Colon (tissue), 2 donors: Measurements from ENCODE around the gene CTAG2.
"Not testable (repeated sequence)": the region's sequence is repeated elsewhere in the genome, so short reads cannot be mapped to it uniquely, and the experiment has no call there.

ENCODE experiments used
- FAIRE-seq: peaks from 2 replicates; lab custom pipeline; 2012; peaks lifted over from hg19 to GRCh38; lab: Jason Lieb, UNC
- donor health status: control.
- donor health status: control.

Gene CTAG2

DNA sequence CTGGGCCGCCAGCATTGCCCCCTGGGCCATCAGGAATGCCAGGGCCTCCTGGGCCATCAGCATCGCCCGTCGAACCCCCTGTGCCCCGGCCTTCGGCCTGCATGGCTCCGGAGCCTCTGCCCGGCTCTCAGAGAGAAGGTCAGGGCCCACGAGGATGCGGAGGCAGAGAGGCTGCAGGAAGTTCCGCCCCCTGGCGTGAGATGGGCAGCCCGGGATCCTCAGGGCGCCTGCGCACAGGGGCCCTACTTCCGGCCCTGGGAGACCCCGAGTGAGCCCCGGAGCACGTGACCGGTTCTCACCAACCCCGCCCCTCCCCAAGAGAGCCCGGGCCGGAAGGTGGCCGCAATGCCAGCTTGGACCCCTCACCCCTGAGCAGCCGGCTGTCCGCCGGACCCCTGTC is at the start of gene CTAG2:
CTAG2 (minus strand) TSS at position 167 of the 400 bp plus-strand sequence; CDS start at position 103, 64 bp downstream.
- FAIRE-seq: not testable (repeated sequence)

DNA sequence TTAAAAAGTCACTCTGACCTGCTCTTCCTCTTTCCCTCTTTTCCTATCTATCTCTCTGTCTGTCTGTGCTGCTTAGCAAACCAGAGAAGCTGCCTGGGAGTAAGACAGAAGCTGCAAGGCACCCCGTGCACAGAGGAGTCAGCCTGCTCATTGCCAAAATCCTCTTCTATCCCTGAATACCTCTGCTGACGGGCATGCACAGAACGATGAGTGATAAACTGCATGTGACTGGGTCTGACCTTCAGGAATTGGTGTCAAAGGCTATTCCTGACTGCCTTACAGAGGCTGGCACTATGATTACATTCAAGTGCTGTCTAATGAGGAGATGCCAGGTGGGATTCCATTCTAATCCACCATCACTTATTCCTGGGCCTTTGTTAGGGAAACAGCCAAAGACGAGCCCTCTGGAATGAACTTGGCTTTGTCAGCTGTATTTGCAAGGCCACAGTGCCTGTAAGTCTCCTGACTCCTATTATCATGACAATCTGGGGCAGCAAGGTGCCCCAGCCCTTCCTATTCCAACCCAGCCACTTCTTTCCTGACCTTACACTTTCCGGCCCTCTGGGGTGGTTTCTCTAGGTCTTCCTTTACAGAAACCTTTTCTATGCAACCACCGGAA is 45.4 kb upstream of the CTAG2 start:
- FAIRE-seq: no peak

DNA sequence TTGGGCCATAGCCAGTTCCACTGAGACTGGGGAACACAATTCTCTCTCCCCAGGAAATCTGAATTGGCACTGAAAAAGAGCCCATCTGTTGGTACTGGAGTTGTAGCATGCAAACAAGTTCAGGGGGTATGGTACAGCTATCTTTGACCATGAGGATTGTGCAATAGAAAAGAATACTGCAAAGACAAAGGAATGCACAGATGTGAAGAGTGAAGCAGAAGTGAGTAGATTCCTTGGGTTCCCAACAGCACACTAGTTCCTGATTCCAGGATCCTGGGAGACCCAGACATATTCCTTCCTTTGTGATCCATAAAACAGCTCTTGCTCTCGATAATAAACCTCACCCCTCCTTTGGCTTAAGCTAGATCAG is 43.3 kb upstream of the CTAG2 start:
- no peak for FAIRE-seq

DNA sequence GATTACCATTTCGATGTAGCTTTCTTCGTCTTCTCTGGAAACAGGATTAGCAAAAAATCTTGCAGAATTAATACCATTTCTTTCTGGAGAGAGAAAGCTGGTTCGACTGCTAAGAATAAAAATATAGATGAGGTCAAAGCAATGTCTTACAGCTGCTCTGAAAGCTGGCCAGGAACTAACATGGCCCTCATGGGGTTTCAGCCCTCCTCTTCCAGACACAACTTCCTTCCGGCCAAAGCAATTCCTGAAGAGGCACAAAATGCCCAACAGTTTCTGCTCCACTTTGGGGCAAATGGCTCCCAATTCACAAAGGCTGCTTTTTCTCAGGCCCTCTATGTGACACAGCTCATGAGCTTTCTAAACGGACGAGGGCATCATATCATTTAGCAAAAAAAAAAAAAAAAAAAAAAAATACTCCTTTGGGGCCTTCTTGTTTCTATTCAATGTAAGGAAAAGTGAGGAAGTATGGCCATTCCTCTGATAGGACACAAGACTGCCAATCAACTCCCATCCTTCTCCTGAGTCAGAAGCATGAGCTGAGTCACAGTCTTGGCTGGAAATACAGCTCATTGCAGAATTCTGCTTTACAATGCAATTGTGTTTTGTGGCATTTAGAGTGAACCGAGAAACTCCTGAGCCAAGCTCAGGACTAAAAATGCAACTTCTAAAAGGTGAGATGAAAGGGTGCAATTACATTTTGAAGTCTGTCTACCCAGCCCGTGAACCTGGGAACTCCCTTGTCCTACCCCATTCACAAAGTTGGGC is 42.7 kb upstream of the CTAG2 start:
- no peak for FAIRE-seq

DNA sequence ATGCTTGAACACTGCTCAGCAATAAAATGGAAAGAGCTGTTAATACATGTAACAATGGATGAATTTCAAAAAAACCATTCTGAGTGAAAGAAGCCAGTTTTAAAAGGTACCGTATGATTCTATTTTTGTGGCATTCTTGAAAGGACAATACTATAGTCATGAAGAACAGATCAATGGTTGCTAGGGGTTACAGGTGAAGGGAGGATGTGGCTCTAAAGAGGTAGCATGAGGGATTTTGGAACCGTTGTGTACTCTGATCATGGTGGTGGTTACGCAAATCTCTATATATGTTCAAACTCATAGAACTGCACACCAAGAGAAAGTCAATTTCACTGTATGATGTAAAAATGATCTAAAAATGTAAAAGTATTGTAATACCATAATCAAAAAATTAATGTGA is 40.0 kb upstream of the CTAG2 start:
- no peak for FAIRE-seq

DNA sequence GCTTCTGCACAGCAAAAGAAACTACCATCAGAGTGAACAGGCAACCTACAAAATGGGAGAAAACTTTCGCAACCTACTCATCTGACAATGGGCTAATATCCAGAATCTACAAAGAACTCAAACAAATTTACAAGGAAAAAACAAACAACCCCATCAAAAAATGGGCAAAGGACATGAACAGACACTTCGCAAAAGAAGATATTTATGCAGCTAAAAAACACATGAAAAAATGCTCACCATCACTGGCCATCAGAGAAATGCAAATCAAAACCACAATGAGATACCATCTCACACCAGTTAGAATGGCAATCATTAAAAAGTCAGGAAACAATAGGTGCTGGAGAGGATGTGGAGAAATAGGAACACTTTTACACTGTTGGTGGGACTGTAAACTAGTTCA is 37.1 kb upstream of the CTAG2 start:
- FAIRE-seq: not testable (repeated sequence)

DNA sequence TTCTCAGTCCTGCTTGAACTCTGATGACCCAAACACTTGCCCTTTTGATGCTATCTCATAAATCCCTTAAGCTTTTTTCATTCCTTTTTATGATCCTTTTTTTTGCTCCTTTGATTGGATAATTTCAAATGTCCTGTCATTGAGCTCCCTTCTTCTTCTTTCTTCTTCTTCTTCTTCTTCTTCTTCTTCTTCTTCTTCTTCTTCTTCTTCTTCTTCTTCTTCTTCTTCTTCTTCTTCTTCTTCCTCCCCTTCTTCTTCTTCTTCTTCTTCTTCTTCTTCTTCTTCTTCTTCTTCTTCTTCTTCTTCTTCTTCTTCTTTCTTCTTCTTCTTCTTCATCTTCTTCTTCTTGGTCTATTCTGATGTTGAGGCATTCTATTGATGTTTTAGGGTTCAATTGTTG is 18.7 kb upstream of the CTAG2 start:
- FAIRE-seq: not testable (repeated sequence)

DNA sequence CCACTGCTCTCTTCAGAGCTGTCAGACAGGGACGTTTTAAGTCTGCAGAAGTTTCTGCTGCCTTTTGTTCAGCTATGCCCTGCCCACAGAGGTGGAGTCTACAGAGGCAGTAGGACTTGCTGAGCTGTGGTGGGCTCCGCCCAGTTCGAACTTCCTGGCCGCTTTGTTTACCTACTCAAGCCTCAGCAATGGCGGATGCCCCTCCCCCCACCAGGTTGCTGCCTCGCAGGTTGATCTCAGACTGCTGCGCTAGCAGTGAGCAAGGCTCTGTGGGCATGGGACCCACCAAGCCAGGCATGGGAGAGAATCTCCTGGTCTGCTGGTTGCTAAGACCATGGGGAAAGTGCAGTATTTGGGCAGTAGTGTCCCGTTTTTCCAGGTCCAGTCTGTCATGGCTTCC is 17.5 kb upstream of the CTAG2 start:
- not testable (repeated sequence) for FAIRE-seq

DNA sequence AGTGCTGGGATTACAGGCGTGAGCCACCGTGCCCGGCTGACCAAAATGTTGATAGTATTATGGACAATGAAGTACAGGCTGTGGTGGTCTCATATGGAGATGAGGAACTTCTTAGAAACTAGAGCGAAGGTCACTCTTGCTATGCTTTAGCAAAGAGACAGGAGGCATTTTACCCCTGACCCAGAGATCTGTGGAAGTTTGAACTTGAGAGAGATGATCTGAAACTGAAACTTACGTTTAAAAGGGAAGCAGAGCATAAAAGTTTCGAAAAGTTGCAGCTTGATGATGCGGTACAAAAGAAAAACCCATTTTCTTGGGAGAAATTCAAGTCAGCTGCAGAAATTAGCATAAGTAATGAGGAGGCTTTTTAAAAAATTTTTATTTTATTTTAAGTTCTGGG is 8.5 kb upstream of the CTAG2 start:
- no peak for FAIRE-seq

DNA sequence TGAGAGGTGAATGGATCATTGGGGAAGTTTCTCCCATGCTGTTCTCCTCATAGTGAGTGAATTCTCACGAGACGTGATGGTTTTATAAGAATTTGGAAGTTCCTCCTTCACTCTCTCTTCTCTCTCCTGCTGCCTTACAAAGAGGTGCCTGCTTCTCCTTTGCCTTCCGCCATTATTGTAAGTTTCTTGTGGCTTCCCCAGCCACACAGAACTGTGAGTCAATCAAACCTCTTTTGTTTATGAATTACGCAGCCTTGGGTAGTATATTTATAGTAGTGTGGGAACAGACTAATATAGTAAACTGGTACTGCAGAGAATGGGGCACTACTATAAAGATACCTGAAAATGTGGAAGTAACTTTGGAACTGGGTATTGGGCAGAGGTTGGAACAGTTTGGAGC is 7.8 kb upstream of the CTAG2 start:
- FAIRE-seq: no peak

DNA sequence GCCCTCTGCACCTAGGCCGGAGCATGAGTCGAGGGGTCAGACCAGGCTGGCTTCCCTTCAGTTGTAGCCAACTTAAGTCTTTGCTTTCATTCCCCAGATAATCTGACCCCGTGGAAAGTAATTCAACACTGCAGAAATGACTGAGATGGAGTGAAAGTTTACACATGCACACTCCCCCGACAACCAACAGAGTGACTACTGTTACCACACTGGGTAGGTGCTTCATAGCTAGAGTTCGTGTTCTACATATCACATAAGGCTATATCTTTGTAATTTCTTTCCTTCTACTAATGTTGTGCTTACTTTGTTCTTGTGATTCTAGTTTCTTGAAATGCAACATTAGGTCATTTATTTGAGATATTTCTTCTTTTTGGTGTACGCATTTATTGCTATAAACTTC is 7.2 kb upstream of the CTAG2 start:
- no peak for FAIRE-seq

DNA sequence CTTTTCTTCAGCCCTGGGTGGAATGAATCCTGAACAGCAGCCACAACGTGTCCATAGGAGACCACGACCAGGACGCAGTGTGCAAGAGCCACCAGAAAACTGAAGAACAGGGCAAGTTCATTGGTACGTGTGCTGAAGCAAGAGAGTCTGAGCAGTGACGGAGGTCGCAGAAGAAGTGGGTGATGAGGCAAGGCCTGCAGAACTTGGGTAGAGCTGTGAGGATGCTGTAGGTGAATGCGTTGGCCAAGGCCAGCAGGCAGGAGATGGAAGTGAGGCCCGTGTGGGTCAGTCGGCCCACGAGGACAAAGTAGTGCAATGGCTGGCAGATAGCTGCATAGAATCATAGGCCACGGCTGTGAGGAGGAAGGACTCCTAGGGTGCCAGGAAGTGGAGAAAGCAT is 5.6 kb upstream of the CTAG2 start:
- FAIRE-seq: no peak

DNA sequence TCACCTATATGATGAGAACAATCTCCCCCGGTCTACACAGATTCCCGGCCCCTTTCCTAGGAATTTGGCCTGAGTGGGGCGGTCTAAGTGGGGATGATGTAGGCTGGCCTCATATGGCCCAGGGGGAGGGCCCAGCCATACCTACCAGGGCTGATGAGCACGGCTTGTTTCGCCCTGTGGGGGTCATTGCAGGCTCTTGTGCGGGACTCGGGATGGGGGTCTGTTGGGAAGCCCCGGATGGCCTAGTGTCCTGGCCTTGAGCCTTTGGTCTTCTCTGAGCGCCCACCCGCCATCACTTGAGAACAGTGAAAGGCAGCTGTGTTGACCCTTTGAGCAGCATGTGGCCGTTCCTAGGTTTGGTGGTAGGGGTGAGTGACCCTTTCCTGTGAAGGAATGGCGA is 4.8 kb upstream of the CTAG2 start:
- no peak for FAIRE-seq

DNA sequence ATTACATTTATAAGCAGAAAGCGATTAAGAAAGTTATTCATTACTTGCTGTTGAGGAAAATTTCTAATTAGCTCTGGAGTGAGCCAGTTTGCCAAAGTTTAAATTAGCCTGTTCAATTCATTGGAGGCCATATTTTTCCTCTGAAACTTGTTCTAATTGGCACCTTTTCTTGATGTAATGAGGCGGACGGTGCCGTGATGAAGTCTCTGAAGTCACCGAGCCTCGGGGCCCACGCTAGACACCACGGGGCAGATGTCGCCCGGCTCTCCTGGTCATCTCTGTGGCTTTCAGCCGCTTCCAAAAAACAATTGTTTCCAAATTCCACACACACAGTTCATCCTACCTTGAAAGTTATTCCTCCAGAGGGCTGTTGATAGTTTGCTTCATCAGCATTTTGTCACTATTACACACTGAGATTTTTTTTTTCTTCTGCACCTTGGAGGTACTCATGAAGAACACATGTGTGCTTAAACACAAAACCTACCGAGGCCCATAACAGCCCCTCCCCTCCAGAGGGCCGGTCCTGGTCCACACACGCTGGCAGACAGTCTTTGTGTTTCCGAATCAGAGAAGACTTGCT is 3.9 kb upstream of the CTAG2 start:
- FAIRE-seq: no peak

DNA sequence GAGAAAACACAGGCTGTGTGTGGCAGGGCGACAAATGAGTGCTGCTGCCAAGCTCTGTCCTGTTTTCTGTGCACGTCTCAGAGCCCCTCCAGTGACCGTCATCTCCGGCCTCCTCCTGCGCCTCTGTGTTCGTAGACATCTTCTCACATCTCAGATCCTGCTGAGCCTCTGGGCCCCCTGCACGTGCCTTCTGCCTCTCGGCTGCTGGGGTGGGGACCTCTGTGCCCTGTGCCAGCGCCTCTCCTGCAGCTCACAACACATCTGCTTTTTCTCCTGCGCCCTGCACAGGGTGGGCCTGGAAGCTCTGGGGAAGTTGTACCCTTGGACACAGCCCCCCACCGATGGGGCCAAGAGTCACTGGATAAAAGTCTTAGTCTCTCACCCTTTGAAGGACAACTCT is 2.4 kb upstream of the CTAG2 start:
- FAIRE-seq: no peak

DNA sequence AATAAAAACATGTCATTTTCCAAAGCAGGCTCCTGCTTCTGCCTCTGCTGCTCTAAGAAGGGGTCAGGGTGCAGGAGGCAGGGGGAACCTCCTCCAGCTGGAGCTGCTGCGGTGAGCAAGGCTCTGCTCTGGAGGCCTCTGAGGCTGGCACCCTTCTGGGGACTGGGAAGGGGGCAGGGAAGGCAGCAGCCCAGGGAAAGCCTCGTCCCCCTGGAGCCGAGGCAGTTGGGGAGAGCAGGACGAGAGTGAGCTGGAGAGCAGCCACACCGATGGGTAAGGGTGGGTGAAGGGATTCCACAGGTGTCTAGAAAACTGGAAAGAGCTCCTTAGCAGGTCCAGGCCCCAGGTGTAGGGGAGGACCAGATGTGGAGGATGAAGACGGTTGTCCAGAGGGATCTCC is 2.0 kb upstream of the CTAG2 start:
- FAIRE-seq: no peak

DNA sequence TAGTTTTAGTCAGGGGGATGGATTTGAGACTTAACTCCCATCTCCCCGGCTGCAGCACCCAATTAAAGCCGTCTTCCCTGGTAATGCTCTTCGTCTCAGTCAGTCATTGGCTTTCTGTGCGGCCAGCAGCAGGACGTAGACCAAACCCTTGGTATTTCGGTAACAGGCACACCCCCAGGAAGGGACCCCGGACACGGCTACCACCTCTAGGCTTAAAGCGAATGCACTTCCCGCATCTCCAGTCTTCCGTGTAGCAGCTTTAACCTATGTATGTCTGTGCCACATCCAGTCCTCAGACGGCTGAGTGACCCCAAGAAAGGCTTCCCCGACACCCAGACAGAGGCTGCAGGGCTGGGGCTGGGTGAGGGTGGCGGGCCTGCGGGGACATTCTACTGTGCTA is 1.5 kb upstream of the CTAG2 start:
- no peak for FAIRE-seq

DNA sequence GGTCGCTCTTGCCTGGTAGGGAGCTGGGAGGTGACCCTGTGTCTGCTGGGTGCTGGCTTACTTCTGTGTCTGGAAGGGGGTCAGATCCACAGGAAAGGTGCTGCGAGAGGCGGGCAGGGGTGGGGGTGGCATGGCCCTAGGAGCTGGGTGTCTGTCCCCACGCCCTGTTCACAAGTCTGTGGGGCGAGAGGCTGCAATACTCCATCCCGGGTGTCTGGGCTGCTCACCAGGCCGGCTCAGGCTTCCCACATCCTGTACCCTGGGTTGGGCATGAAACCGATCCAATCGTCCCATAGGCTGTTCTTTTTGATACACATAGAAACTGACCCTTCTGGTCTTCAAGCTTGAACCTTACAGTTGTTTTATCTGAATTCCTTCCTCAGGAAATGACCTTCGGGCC is 993 bp upstream of the CTAG2 start:
- FAIRE-seq: no peak

DNA sequence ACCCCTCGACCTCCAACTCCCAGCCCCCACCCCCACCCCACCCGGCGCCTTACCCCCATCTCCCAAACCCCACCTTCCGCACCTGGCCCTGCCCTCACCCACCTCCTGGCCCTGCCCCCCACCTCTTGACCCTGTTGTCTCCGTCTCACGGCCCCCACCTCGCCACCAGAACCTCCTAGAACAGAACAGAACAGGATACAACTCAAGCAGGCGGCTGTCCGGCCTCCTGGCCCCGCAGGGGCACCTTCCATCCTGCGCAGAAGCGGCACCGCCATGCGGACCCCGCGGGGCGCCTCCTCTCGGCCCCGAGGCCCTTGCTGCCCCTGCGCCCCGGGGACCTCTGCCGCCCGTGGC is 354 bp downstream of the CTAG2 start:
- no peak for FAIRE-seq

DNA sequence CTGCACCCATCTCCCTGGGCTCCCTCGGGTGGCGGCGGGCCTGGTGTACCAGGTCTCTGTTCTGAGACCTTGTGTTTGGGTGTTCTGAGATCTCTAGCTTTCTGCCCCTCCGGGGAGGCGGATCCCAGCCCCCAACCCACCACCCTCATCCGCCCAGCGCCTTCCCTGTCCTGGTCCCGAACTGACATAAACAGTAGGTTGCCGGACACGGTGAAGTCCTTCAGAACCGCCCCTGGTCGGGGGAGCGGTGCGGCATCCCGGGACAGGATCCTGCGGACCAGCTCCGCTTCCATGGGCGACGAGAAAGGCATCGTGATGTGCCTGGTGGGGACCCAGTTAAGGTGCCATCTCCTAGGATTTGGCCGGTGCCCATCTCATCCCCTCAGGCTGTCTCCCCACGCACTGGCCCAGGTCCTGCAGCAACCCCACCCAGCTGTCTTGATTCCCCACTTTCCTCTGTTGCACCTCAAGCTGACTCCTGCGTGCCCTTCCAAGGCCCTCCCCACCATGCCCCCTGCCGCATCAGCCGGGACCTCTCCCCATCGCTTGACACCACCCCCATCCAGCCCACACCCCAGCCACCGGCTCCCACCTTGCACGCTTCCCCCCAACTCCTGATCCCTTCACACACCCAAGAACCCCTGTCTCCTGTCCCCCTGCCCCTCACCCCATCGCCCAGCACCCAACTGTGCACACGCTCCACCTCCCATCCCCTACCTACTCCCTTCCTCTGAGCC is 900 bp downstream of the CTAG2 start:
- no peak for FAIRE-seq

DNA sequence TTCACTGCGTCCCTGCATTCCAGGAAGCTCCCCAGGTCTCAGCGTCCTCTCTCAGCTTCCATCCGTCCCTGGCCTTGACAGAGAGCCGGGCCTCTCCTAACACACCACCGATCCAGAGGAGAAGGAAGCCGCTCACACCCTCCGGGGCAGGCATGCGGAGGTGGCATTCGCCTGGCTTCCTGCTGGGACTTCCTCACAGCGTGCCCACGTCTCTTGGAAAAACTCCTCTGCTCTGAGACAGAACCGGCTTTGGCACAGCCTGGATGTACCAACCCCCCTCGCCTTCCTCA is 3.2 kb downstream of the CTAG2 start:
- no peak for FAIRE-seq

DNA sequence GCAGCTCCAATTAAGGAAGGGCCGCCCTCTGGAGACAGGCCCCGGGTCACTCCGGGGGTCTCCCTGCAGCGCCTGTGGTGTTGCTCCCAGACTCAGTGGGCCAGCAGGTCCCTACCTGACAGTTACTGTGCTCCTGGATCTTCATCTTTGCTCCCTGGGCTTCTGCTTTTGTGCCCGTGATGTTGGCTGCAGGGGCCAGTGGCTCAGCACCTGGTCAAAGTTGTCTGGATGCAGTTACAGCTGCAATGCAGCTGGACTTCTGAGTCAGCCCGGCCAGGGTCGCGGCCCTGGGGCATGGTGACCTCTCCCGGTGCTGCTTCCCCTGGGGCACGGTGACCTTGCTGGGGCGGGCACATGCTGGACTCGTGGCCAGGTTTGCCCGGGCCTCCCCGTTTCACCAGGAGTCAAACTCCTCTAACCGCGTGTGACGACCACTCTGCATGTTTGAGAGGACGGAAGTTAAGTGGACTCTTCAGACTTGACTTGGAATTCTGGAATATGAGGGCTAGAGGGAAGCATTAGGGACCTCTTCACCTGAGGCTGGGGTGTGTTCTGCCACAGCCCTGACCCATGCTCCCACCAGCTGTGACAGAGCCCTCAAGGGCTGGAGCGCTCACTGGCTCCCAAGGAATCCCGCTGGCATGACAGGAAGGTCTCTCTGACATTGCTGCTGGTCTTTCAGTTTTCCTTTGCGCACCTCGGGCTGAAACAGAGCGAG is 3.7 kb downstream of the CTAG2 start:
- no peak for FAIRE-seq

DNA sequence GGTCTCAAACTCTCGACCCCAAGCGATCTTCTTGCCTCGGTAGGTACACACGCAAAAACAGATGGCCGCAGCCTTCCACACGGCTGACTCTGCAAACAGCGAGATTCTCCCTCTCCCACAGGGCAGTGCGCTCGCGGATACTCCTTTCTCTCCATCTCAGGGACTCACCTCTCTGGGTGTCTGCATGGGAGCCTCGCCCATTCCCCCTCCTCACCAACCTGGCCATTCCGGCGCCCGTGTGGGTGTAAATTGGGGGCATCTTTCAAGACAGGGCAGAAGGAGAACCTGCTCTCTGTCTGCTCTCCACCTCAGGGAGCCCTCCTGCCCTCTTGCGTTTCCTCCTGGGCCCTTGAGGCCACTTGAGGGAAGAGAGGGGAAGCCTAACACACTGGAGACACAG is 4.4 kb downstream of the CTAG2 start:
- no peak for FAIRE-seq
